Natural killer cell (primary cell): ENCODE measurements around the gene SDF2L1. TPM values are rescaled to one million over a fixed set of nuclear protein-coding genes. Genes with fewer than 3 reads are reported as not detected.

Source experiments
- ATAC-seq, 3 donors: fragments of 150-1000 bp in 2 of 3; fragments of 200-7000 bp in 1 of 3; cut with Tn5 transposase; 1 replicate in 1 of 3; 2 replicates in 2 of 3; pipeline ENCODE4 v1.10.0; 2021; ENCODE audit warnings: mild to moderate bottlenecking in 2 of 3, moderate library complexity in 2 of 3
- DNase-seq, 2 donors: peaks; one replicate each; pipeline versions ENCODE4 v3.0.0 to v3.0.0-alpha.2; 2013 to 2021; ENCODE audit warnings: mixed read lengths in 1 of 2
- H3K27ac ChIP-seq: one replicate; pipeline ENCODE4 v1.5.1; 2013; ENCODE audit warnings: mild to moderate bottlenecking, low read length
- H3K27me3 ChIP-seq: one replicate; pipeline ENCODE4 v1.6.1; 2013; ENCODE audit warnings: low read length; ENCODE audit not compliant: control insufficient read depth, insufficient read depth
- H3K36me3 ChIP-seq: one replicate; pipeline ENCODE4 v1.6.1; 2013; ENCODE audit warnings: low read length; ENCODE audit not compliant: control insufficient read depth, insufficient read depth
- H3K4me1 ChIP-seq: one replicate; pipeline ENCODE4 v1.6.1; 2013; ENCODE audit warnings: low read length; ENCODE audit not compliant: control insufficient read depth, insufficient read depth
- H3K4me3 ChIP-seq: one replicate; pipeline ENCODE4 v1.5.1; 2013; ENCODE audit warnings: low read length
- H3K9me3 ChIP-seq: one replicate; pipeline ENCODE4 v1.6.1; 2013; ENCODE audit warnings: low read length; ENCODE audit not compliant: control insufficient read depth, insufficient read depth
- H3K27ac Mint-ChIP-seq, 2 donors: one replicate each; pipeline ENCODE4 v1.8.0; 2022; ENCODE audit warnings: mild to moderate bottlenecking in 2 of 2, mixed read lengths in 2 of 2, moderate library complexity in 1 of 2
- H3K27me3 Mint-ChIP-seq, 2 donors: one replicate each; pipeline ENCODE4 v1.8.0; 2022; ENCODE audit warnings: low read depth in 2 of 2, mixed read lengths in 2 of 2
- H3K36me3 Mint-ChIP-seq: one replicate; pipeline ENCODE4 v1.8.0; 2022; ENCODE audit warnings: mixed read lengths
- H3K4me1 Mint-ChIP-seq, 2 donors: one replicate each; pipeline ENCODE4 v1.8.0; 2022; ENCODE audit warnings: mixed read lengths in 2 of 2
- H3K4me3 Mint-ChIP-seq: one replicate; pipeline ENCODE4 v1.8.0; 2022; ENCODE audit warnings: mild to moderate bottlenecking, moderate library complexity, mixed read lengths
- H3K9me3 Mint-ChIP-seq, 2 donors: one replicate each; pipeline ENCODE4 v1.8.0; 2022; ENCODE audit warnings: mixed read lengths in 2 of 2
- CTCF ChIP-seq: fragments of 200-600 bp; IDR thresholded peaks from one replicate; pipeline ENCODE4 v1.8.0; 2022; ENCODE audit warnings: antibody characterized with exemption
- WGBS: methylation state at CpG from one replicate; pipeline ENCODE4 v1.1.7; 2013; ENCODE audit warnings: missing lambda C conversion rate; ENCODE audit not compliant: insufficient coverage; 5-methylcytosine and 5-hydroxymethylcytosine counted together
- intact Hi-C: fragments of 100-400 bp; cut with micrococcal nuclease; formaldehyde crosslinking; loops from one replicate; pipeline ENCODE4 v1.14.2; 2022
- total RNA-seq, 4 donors: library from RNA; stranded (reverse); fragments of 120-200 nt in 1 of 4; gene quantifications; one replicate each; pipeline versions ENCODE4 v1.2.3 to v1.2.4, GENCODE V29; 2013 to 2022

Gene SDF2L1
- total RNA-seq, 3 donors from 2014 or later (not counting 1 experiment from before 2014, with no cell fraction given): 38.3 to 55.8 (median 40.3) TPM

- no peak overlapping the region for H3K27ac ChIP-seq
- Mint-ChIP-seq H3K9me3 (no peaks in the 10 kb centered on the region), H3K36me3 (no peaks in the 10 kb centered on the region), H3K27me3 (no peaks in the 10 kb centered on the region), H3K4me3 (peak overlapping the region; percentile 40), H3K27ac (peak overlapping the region in 1 of 2 donors; percentile 20), H3K4me1 (peaks cover 36 to 42% of the 10 kb centered on the region in 2 donors)
- intact Hi-C loops: no loop called here
- ATAC-seq (peak; percentile 32 to 56 (median 40)), DNase-seq (peak; percentile 70 to 91)
- no peaks in the 10 kb centered on the region for H3K27me3 ChIP-seq
- no peak overlapping the region for H3K4me3 ChIP-seq
- TF ChIP-seq CTCF: peak; percentile 85
- no peaks in the 10 kb centered on the region for H3K9me3 ChIP-seq
- peaks cover 16% of the 10 kb centered on the region for H3K36me3 ChIP-seq
- peaks cover 38% of the 10 kb centered on the region for H3K4me1 ChIP-seq
- WGBS: 56% methylated on average over 14 of the region's 14 CpGs
These were observed 4.8 kb downstream of the SDF2L1 start for GRCh38 chr22:21646608-21647590.

GRCh38 chr22:21650280-21650679, 8.2 kb downstream of the SDF2L1 start:
- TF ChIP-seq CTCF: no peak
- DNase-seq (no peak), ATAC-seq (no peak)
- H3K4me1 Mint-ChIP-seq: peaks cover 24 to 25% of the 10 kb centered on the region in 2 donors
- Histone ChIP-seq H3K9me3 (no peaks in the 10 kb centered on the region), H3K4me3 (no peak overlapping the region), H3K4me1 (peaks cover 35% of the 10 kb centered on the region), H3K27ac (no peak overlapping the region), H3K36me3 (peaks cover 9% of the 10 kb centered on the region), H3K27me3 (no peaks in the 10 kb centered on the region)
- no peaks in the 10 kb centered on the region for H3K27me3 Mint-ChIP-seq
- WGBS: 91% methylated on average over 7 of the region's 7 CpGs
- no peak overlapping the region for H3K27ac Mint-ChIP-seq
- H3K9me3 Mint-ChIP-seq: no peaks in the 10 kb centered on the region
- H3K4me3 Mint-ChIP-seq: peak overlapping the region; percentile 10
- intact Hi-C loops: no loop called here
- H3K36me3 Mint-ChIP-seq: no peaks in the 10 kb centered on the region

GRCh38 chr22:21650823-21651520, 8.9 kb downstream of the SDF2L1 start:
- intact Hi-C loops: no loop called here
- H3K27ac Mint-ChIP-seq: peak overlapping the region in 1 of 2 donors; percentile 87
- no peak for TF ChIP-seq CTCF

More at GRCh38 chr22:21650823-21651520, 8.9 kb downstream of the SDF2L1 start:
- H3K4me3 ChIP-seq: peak overlapping the region; percentile 33
- H3K4me1 Mint-ChIP-seq: peaks cover 24 to 26% of the 10 kb centered on the region in 2 donors
- no peak overlapping the region for H3K27ac ChIP-seq
- peak overlapping the region; percentile 89 for H3K4me3 Mint-ChIP-seq
- H3K9me3 Mint-ChIP-seq: no peaks in the 10 kb centered on the region
- ATAC-seq: no peak
- peaks cover 5% of the 10 kb centered on the region for H3K36me3 ChIP-seq
- no peaks in the 10 kb centered on the region for H3K36me3 Mint-ChIP-seq
- DNase-seq: no peak
- WGBS: under 1% methylated on average over 5 of the region's 6 CpGs
- no peaks in the 10 kb centered on the region for H3K9me3 ChIP-seq
- no peaks in the 10 kb centered on the region for H3K27me3 ChIP-seq
- peaks cover 35% of the 10 kb centered on the region for H3K4me1 ChIP-seq
- no peaks in the 10 kb centered on the region for H3K27me3 Mint-ChIP-seq
